GM18517 (cell line): ENCODE data around the gene NPHS1.
A peak's percentile ranks its signal among the peaks of the same experiment; 100 is the strongest.
"Not testable (repeated sequence)": the region's sequence is repeated elsewhere in the genome, so short reads cannot be mapped to it uniquely, and the experiment has no call there.

Source experiments
- ATAC-seq: cut with Tn5 transposase; IDR thresholded peaks from one replicate; pipeline ENCODE4 v1.9.1; 2021; ENCODE audit warnings: mild to moderate bottlenecking, moderate library complexity; ENCODE audit not compliant: unreplicated experiment

NPHS1 gene, protein sequence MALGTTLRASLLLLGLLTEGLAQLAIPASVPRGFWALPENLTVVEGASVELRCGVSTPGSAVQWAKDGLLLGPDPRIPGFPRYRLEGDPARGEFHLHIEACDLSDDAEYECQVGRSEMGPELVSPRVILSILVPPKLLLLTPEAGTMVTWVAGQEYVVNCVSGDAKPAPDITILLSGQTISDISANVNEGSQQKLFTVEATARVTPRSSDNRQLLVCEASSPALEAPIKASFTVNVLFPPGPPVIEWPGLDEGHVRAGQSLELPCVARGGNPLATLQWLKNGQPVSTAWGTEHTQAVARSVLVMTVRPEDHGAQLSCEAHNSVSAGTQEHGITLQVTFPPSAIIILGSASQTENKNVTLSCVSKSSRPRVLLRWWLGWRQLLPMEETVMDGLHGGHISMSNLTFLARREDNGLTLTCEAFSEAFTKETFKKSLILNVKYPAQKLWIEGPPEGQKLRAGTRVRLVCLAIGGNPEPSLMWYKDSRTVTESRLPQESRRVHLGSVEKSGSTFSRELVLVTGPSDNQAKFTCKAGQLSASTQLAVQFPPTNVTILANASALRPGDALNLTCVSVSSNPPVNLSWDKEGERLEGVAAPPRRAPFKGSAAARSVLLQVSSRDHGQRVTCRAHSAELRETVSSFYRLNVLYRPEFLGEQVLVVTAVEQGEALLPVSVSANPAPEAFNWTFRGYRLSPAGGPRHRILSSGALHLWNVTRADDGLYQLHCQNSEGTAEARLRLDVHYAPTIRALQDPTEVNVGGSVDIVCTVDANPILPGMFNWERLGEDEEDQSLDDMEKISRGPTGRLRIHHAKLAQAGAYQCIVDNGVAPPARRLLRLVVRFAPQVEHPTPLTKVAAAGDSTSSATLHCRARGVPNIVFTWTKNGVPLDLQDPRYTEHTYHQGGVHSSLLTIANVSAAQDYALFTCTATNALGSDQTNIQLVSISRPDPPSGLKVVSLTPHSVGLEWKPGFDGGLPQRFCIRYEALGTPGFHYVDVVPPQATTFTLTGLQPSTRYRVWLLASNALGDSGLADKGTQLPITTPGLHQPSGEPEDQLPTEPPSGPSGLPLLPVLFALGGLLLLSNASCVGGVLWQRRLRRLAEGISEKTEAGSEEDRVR (N-terminal part only)

DNA sequence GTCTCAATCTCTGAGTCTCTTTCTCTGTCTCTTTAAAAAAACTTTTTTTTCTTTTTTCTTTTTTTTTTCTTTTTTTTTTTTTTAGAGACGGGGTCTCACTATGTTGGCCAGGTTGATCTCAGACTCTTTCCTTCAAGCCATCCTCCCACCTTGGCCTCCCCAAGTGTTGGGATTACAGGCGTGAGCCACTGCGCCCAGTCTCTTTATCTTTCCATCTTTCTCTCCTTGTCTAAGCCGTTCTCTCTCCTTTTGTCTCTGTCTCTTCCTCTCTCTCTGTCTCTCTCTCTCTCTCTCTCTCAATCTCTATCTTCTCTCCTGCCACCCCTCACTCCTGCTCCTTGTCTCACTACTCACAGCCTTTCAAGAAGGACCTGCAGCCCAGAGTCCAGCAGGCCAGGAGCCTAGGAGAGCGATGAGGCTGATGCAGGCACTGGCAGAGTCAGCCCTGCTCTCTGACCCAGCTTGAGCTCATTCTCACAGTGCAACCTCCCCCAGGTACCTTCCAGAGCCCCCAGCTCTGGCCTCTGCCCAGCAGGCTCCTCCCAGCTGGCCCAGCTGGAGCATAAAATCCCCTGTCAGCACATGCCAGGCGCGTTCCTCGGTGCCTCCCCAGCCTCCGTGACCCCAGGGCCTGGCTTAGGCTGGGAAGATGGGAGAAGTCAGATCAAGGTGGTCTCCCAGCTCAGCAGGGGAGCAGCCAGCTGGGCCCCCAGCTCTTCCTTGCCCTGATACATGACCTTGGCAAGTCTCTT lies at the start of gene NPHS1:
TSS of gene NPHS1 (minus strand) at position 476 of the 752 bp plus-strand sequence. CDS start 667 bp downstream, outside the sequence.
- no peak for ATAC-seq

DNA sequence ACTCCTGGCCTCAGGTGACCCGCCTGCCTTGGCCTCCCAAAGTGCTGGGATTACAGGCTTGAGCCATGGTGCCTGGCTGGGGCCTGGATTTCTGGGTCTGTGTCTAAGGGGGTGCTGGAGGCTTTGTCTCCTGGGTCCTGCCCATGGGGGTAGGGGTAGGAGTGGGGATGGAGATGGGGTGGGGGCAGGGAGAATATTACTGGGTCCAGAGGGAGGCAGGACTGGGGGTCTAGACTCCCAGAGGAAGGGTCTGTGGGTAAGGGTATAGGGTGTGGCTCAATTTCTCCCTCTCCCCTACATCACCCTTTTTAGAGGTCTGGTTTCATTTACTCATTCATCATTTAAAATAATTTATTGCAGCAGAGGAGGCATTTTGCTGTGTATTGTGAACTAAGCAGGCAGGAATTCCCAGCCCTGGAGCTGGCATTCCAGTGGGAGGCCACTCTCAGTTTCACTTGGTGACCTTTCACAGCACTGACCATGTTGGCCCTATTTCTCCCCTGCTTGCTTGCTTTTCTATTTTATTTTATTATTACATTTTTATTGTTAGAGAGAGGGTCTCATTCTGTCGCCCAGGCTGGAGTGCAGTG lies 48.8 kb upstream of the NPHS1 start:
- ATAC-seq = no peak

DNA sequence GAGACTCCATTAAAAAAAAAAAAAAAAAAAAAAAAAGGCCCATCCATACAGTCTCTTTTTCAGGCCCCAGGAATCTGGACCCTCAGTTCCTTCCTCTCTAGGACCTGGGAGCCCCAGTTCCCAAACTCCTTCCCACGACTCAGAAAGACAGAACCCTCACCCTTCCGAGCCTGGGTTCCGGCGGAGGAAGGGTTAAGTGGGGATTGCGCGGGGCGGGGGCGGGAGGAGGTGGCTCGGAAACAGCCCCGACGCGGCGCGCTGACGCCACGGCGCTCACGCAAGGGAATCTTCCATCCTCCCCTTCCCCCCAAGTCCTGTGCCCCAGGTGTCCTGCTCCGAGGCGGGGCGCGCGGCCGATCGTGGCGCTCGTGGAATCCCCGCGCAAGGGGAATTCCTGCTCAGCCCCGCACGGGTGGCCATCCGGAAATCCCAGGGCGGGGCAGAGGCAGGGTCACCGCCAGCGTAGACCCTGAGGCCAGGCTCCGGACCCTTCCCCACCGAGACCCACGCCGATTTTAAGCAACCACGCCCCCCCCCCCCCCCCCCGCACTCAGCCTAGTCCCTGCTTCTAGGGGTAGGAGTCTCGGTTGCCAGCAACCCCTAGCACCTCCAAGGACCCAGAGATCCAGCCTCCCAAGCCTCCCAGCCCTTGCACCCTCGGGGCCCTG lies 47.4 kb upstream of the NPHS1 start:
- ATAC-seq = peak; percentile 39

DNA sequence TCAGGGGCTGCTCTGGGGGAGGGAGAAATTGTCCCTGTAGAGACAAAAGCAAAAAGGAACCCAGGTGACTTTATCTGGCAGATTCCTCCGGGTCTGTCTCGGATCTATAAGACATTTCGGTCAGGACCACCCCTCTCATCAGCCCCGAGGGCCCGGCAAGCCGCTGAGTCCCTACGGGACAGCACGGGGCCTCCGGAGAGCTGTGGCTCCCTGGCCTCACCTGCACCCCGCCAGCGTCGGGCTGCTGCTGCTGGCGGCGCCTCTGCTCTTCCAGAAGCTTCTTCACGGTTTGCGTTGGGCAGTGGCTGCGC lies 46.1 kb upstream of the NPHS1 start:
- ATAC-seq = no peak

DNA sequence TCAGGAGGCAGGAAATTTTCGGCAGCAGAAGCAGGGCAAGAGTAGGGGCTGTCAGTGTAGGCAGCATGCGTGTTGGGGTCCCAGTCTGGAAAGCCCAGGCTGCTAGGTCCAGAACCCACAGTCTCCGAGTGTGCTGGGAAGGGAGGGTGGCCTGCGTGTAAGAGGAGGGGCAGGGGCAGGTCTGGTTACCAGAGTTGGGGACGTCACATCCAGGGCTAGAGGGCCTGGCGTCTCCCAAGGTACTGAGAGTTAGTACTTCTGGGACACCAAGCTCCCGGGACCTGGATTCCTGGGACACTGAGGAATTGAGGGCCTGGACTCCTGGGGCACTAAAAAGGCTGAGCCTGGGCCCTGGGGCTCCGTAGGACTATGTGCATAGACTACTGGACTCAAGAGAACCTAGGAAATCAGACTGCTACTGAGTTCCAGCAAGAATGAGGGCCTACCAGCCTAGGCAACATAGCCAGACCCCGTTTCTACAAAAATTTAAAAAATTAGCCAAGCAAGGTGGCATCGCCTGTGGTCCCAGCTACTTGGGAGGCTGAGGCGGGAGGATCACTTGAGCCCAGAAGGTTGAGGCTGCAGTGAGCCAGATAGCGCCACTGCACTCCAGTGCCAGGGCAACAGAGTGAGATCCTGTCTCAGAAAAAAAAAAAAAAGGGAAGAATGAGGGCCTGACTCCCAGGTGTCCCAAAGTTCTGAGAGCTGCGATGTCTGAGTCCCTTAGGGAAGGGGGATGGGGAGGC lies 45.6 kb upstream of the NPHS1 start:
- ATAC-seq = no peak

DNA sequence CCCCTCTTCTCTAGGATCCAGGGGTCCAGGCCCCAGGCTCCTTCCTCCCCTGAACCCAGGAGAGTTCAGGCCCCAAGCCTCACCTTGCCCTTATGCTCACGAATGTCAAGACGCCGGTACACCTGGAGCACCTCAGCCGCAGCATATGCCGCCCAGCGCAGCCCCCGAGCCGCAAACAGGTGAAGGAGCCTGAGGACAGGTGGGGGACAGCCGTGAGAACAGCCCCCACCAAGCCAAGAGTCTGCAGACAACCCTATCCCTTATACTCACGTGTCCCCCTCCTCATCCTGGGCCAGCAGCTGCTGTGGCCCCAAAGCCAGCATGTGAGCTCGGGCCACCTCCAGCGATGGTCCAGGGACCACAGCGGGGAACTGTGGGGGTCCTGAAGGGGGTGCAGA lies 44.3 kb upstream of the NPHS1 start:
- ATAC-seq = no peak

DNA sequence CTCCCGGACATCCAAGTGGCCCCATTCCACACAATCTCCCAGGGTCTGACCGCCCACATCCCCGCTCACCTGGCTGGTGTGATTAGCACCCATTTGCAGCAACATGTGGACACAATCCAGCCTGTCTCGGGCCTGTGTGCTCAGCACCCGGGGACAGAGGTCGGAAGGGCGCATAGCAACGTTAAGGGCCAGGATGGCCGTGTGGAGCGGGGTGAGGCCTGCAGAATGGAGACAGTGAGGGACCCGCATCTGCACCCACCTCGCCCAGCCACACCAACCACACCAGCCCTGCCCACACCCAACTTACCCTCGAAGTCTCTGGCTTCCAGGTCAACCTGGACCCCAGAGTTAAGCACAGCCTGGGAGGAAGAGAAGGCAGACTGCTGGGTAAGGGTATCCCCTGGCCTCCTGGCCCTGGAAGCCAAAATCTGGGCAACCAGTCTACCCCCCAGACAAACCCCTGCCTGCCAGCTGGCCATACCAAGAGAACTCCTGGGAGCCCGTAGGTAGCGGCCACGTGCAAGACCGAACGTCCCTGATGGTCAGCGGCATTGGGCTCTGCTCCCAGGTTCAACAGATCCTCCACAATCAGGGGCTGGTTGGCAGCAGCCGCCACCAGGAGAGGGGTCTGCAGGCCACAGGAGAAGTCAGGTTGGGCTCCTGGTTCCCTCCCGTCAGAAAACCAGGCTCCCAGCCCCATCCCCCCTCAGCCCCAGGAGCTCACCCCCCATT lies 43.8 kb upstream of the NPHS1 start:
- ATAC-seq = no peak

DNA sequence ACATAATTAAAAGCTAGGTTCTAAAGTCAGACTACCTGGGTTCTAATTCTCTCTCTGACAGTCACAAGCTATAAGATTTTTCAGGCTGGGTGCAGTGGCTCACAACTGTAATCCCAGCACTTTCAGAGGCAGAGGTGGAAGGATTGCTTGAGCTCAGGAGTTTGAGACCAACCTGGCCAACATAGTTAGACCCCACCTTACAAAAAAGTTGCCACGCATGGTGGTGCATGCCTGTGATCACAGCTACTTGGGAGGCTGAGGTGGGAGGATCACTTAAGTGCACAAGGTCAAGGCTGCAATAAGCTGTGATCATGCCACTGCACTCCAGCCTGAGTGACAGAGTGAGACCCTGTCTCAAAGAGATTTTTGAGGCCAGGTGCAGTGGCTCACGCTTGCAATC lies 42.0 kb upstream of the NPHS1 start:
- ATAC-seq = no peak

DNA sequence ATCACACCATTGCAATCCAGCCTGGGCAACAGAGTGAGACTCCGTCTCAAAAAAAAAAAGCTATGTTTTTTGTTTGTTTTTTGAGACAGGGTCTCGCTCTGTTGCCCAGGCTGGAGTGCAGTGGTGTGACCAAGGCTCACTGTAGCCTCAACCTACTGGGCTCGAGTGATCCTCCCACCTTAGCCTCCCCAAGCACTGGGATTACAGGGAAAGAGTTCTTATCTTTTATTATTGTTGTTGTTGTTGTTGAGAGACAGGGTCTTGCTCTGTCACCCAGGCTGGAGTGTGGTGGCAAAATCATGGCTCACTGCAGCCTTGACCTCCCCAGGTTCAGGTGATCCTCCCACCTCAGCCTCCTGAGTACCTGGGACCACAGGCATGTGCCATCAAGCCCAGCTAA lies 39.5 kb upstream of the NPHS1 start:
- not testable (repeated sequence) for ATAC-seq

DNA sequence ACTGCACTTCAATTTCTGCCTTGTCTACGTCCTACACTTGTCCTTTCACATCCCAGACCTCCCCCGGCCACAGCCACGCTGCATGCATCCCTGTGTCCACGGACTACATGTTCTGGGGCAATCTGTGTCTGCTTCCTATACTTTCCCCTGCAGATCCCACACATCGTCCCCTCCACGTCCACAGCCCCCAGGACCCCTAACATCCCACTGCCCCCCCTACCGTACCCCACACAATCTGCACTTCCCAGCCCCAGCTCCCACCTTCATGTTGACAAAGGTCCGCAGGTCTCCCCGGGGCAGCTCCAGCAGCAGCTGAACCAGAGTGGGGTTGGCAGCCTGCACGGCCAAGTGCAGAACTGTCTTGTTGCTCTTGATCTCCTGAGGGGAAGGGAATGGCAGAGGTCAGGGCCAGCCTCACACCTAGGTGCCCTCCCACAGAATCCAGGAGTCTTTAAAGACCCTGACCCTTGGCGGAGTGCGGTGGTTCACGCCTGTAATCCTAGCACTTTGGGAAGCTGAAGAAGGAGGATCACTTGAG lies 37.9 kb upstream of the NPHS1 start:
- ATAC-seq = no peak

DNA sequence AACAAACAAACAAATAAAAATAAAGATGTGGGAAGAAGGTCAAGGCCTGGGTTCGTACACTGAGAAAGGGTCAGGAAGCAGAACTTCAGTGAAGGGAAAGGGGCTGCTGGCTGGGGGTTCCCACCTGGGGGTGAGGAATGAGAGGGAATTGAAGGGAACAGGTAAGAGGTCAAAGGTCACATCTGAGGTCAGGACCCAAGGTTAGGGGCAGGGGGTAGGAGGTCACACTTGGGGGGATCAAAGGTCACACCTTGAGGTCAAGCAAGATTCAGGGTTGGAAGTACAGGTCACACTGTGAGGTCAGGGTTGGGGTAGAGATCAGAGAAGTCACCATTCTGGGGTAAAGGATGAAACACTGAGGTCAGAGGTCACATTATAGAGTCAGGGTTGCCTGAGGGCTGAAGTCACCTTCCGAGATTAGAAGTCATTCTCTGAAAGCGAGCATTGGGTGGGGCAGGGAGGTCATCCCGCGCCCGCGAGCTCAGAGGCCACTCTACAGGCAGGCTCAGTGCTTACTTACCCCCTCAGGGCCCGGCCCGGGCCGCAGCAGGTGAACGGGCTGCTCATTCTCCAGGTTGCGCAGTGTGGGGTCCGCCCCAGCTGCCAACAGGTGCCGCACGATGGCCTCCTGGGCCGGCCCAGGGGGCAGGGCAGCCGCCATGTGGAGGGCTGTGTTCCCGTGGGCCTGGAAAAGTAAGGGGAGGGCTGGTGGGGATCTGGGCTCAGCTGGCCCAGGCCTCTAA lies 37.2 kb upstream of the NPHS1 start:
- ATAC-seq = no peak

DNA sequence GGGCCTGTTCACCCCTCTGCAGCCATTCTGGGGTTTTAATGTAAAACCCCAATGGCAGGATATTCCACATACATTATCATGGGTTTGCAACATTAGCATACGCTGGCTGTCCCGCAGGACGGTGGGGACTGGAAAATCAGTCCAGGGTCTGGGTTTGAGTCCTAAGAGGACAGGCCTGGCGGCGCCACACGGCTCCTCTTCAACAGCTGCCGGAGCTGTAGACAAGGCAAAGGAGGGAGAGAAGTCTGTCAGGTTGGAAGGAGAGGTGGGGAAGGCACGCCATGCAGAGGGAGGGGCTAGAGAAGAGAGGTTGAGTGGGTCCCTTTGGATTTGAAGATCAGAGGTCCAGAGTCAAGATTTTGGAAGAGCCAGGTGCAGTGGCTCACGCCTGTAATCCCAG lies 36.1 kb upstream of the NPHS1 start:
- no peak for ATAC-seq

DNA sequence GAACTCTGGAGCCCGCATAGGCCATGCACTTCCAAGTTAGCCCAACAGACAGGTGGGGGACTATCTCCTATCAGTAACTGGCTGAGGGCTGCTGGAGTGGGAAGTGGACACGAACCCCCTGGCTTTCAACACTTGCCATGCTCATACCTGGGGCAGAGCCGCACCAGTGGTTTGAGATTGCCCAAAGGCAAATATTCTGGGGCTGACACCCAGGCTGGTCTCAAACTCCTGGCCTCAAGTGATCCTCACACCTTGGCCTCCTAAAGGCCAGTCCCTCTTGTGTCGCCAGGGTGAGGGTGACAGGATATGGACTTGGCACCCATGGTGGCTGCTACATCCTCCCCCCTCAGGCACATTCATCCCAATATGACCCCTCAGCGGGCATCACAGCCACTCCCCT lies 34.9 kb upstream of the NPHS1 start:
- ATAC-seq = no peak

DNA sequence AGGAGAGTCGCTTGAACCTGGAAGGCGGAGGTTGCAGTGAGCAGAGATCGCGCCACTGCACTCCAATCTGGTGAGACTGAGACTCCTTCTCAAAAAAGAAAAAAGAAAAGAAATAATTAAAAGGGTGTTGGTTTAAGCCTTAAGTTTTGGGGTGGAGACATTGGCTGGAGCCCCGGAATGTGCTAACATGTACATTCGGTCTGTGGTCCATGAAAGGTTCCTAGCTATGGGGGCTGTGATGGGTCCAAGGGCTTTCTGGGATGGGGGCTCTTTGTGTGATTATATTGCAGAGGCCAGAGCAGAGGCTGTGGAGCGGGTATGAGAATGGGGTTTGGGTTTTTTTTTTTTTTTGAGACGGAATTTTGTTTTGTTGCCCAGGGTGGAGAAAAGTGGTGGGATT lies 33.6 kb upstream of the NPHS1 start:
- ATAC-seq = no peak

DNA sequence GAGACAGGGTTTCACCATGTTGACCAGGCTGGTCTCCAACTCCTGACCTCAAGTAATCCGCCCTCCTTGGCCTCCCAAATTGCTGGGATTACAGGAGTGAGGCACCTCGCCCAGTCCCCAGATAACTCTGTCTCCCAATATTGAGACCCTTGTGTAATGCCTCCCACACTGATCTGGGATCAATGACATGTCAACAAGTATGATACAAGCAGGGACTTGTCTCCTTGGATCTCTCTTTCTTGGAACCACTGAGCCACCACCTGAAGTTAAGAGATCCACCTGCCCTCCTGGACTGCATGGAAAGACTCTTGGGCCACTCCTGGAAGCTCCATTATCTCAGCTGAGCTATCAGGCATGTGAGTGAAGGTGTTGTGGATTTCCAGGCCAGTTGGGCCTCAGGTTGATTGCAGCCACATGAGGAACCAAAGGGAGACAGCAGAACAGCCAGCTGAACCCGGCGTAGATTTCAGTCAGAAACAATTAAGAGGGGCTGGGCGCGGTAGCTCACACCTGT lies 33.0 kb upstream of the NPHS1 start:
- no peak for ATAC-seq

DNA sequence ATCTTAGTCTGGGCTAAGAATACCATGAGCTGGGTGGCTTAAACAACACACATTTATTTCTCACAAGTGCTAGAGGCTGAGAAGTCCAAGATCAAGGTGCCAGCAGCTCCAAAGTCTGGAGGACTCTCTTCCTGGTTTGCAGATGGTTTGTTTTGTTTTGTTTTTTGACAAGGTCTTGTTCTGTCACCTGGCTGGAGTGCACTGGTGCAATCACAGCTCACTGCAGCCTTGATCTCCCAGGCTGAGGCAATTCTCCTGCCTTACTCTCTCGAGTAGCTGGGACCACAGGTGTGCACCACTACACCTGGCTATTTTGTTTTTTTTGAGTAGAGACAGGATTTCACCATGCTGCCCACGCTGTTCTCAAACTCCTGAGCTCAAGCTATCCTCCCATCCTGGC lies 31.6 kb upstream of the NPHS1 start:
- ATAC-seq = no peak

DNA sequence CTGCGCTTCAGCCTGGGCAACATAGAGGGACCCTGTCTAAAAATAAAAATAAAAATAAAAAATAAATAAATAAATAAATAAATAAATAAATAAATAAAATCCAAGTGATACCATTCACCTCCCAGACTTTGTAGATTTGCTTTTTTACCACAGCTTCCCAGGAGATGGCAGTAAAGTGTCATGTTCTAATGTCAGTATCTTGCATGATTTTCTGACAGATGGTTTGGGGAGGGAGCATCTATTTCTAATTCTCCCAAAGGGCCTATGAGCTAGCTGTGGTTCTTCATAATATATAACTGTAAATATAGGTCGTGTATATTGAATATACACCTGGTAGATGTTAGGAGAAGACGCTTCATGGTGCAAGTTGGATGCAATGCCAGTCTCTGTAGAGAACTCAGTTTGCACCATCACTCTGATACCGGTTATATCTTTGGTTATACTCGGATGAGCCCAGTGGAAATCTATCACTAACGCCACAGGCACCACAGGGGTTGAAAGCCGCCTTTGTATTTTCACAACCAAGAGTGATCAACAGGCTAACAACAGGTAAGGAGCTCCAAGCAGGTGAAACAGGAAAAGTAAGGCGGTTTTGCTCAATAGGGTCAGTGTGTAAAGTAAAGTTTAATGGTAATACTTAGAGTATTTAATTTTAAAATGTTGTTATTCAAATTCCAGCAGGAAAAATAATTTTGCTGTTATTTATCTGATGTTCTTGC lies 30.0 kb upstream of the NPHS1 start:
- ATAC-seq = no peak
